ENCODE measurements around the gene OSTF1.
A peak's percentile ranks its signal among the peaks of the same experiment; 100 is the strongest.

OSTF1 gene

DNA sequence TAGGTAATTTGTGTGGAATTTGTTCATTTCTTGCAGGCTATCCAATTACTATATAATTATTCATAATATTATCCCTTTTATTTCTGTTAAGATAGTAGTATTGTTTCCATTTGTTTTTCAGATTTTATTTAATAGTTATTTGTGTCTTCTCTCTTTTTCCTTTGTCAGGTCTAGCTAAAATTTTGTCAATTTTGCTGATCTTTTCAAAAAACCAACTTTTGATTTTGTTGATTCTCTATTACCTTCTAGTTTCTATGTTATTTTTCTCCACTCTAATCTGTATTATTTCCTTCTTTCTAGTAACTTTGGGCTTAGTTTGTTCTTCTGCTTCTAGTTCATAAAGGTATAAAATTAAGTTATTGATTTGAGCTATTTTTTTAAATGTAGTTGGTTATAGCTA, 76.3 kb downstream of the OSTF1 start:
- H3K27me3 ChIP-seq (ENCODE audit: insufficient read depth, insufficient read length), result no peaks in the 10 kb centered on the region
- H3K9ac ChIP-seq (ENCODE audit: insufficient read length, low read depth), result no peak overlapping the region
- DNase-seq (ENCODE audit: low read depth, low spot score), result no peak
- no peak overlapping the region for H3K4me3 ChIP-seq (ENCODE audit: insufficient read length, low read depth)
- no peak for TF ChIP-seq ZNF274 (IDR thresholded peaks at IDR 0.05; ENCODE audit: low read depth, low read length)
- TF ChIP-seq YY1 (IDR thresholded peaks at IDR 0.05; ENCODE audit: insufficient read depth, insufficient read length), result no peak
- TF ChIP-seq SUZ12 (IDR thresholded peaks at IDR 0.05; ENCODE audit: extremely low read depth, insufficient read depth, insufficient read length), result no peak
- H3K9me3 ChIP-seq (ENCODE audit: insufficient read depth, low read length), result peaks cover 8% of the 10 kb centered on the region
- no peaks in the 10 kb centered on the region for H3K36me3 ChIP-seq (ENCODE audit: insufficient read depth, insufficient read length, low read length)
- H3K4me1 ChIP-seq (ENCODE audit: insufficient read depth, insufficient read length), result no peaks in the 10 kb centered on the region

DNA sequence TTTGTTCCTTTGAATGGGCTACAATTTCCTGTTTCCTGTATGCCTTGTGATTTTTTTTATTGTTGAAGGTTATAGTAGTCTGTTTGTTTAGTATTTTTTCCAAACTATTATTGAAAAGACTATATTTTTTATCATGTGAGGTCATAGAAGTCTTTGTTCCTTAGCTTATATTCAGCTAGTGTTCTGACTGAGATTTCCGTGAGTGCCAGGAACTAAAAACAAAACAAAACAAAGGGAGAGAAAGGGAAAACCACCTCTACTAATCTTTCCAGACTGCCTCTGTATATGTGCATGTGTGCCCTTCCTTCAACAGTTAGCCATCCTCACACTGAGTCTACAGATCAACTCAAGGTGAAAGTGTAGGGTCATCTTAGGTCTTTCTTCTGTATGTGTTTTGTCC, 79.0 kb downstream of the OSTF1 start:
- Histone ChIP-seq H3K4me1 (ENCODE audit: insufficient read depth, insufficient read length) (no peaks in the 10 kb centered on the region), H3K4me3 (ENCODE audit: insufficient read length, low read depth) (no peak overlapping the region), H3K9ac (ENCODE audit: insufficient read length, low read depth) (no peak overlapping the region), H3K9me3 (ENCODE audit: insufficient read depth, low read length) (peaks cover 8% of the 10 kb centered on the region), H3K27me3 (ENCODE audit: insufficient read depth, insufficient read length) (no peaks in the 10 kb centered on the region), H3K36me3 (ENCODE audit: insufficient read depth, insufficient read length, low read length) (no peaks in the 10 kb centered on the region)
- TF ChIP-seq ZNF274 (IDR thresholded peaks at IDR 0.05; ENCODE audit: low read depth, low read length) (no peak), YY1 (IDR thresholded peaks at IDR 0.05; ENCODE audit: insufficient read depth, insufficient read length) (no peak), SUZ12 (IDR thresholded peaks at IDR 0.05; ENCODE audit: extremely low read depth, insufficient read depth, insufficient read length) (no peak)
- no peak for DNase-seq (ENCODE audit: low read depth, low spot score)

DNA sequence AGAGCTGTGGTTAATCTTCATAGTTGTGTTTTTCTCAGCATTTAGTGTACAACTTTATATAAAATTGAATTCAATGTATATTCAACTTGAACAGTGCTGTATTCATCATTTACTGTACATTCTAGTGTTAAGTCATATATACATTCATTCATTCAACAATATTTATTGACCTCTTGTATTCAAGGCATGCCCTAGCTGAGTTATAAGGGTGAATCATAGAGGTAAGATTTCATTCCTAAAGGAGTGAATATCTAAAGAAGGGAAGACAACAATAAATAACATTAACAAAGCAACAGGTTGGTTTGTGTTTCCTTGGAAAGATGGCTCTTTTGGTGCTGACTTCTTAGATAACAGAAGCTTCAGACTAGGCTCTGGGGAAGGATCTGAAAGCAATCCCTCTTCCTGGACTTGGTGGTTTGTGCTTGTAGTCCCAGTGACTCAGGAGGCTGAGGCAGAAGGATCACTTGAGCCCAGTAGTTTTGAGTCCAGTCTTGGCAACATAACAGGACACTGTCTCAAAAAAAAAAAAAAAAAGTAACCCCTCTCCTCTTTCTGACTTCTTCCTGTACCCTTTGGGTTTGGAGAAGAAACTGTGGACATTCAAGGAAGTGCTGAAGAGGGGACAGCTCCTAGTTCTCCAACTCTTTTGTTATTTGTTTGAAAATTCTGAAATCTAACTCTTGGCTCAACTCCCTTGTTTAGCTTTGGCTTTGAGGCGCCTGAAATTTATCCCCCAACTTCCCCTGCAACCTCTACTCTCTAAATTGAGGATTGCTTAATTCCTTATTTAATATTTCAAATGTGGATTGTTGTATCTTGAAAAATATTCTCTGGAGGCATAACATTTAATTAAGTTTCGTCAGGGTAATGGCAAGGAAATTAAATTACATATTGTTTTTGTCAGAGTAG, 80.2 kb downstream of the OSTF1 start:
- Histone ChIP-seq H3K4me3 (ENCODE audit: insufficient read length, low read depth) (no peak overlapping the region), H3K27me3 (ENCODE audit: insufficient read depth, insufficient read length) (no peaks in the 10 kb centered on the region), H3K9ac (ENCODE audit: insufficient read length, low read depth) (no peak overlapping the region), H3K4me1 (ENCODE audit: insufficient read depth, insufficient read length) (no peaks in the 10 kb centered on the region), H3K9me3 (ENCODE audit: insufficient read depth, low read length) (peaks cover 8% of the 10 kb centered on the region), H3K36me3 (ENCODE audit: insufficient read depth, insufficient read length, low read length) (no peaks in the 10 kb centered on the region)
- TF ChIP-seq SUZ12 (IDR thresholded peaks at IDR 0.05; ENCODE audit: extremely low read depth, insufficient read depth, insufficient read length) (no peak), YY1 (IDR thresholded peaks at IDR 0.05; ENCODE audit: insufficient read depth, insufficient read length) (no peak), ZNF274 (IDR thresholded peaks at IDR 0.05; ENCODE audit: low read depth, low read length) (no peak)
- DNase-seq (ENCODE audit: low read depth, low spot score), result no peak

DNA sequence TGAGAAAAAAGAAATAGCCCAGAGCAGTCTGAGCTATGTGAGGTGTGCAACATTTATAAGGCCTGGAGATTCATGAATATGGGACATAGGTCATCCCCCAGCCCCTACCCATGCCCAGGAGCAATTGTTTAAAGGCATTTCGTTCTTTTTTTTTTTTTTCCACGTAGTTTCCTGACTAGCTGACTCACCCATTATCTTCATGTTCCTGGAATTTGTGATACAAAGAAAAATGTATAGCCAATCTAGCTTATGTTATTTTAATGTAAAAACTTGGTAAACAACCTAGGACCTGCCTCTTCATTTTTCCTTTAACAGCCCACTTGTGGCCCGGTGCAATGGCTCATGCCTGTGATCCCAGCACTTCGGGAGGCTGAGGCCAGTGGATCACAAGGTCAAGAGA, 81.3 kb downstream of the OSTF1 start:
- TF ChIP-seq YY1 (IDR thresholded peaks at IDR 0.05; ENCODE audit: insufficient read depth, insufficient read length), result no peak
- no peak for TF ChIP-seq SUZ12 (IDR thresholded peaks at IDR 0.05; ENCODE audit: extremely low read depth, insufficient read depth, insufficient read length)
- TF ChIP-seq ZNF274 (IDR thresholded peaks at IDR 0.05; ENCODE audit: low read depth, low read length), result no peak
- no peaks in the 10 kb centered on the region for H3K36me3 ChIP-seq (ENCODE audit: insufficient read depth, insufficient read length, low read length)
- no peak for DNase-seq (ENCODE audit: low read depth, low spot score)

DNA sequence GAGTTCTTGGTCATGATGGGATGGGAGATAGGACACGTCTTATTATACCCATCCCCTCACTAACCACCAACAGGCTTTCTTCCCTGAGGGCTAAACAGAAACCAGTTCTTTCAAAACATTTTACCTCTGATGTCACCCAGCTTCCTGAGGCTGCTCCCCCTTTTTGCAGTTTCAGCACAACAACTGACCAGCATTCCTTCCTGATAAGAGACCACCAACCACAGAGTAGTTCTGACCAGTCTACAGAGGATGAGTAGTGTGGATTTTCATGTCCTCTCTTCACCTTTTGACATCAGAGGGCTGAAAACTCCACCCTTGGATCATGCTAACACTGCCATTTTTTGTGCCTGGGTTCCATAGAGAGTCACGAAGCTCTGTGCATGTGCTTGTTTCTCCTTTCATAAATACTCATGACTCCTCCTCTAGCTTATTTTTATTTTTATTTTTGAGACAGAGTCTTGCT, 82.6 kb downstream of the OSTF1 start:
- peak; percentile 15 for DNase-seq (ENCODE audit: low read depth, low spot score)
- Histone ChIP-seq H3K27me3 (ENCODE audit: insufficient read depth, insufficient read length) (no peaks in the 10 kb centered on the region), H3K4me3 (ENCODE audit: insufficient read length, low read depth) (no peak overlapping the region), H3K9me3 (ENCODE audit: insufficient read depth, low read length) (peaks cover 8% of the 10 kb centered on the region), H3K9ac (ENCODE audit: insufficient read length, low read depth) (no peak overlapping the region), H3K4me1 (ENCODE audit: insufficient read depth, insufficient read length) (no peaks in the 10 kb centered on the region), H3K36me3 (ENCODE audit: insufficient read depth, insufficient read length, low read length) (no peaks in the 10 kb centered on the region)
- TF ChIP-seq SUZ12 (IDR thresholded peaks at IDR 0.05; ENCODE audit: extremely low read depth, insufficient read depth, insufficient read length) (no peak), YY1 (IDR thresholded peaks at IDR 0.05; ENCODE audit: insufficient read depth, insufficient read length) (no peak), ZNF274 (IDR thresholded peaks at IDR 0.05; ENCODE audit: low read depth, low read length) (no peak)

More for the DNA sequence above, 81.3 kb downstream of the OSTF1 start:
- Histone ChIP-seq H3K4me1 (ENCODE audit: insufficient read depth, insufficient read length) (no peaks in the 10 kb centered on the region), H3K27me3 (ENCODE audit: insufficient read depth, insufficient read length) (no peaks in the 10 kb centered on the region), H3K4me3 (ENCODE audit: insufficient read length, low read depth) (no peak overlapping the region), H3K9me3 (ENCODE audit: insufficient read depth, low read length) (peaks cover 8% of the 10 kb centered on the region), H3K9ac (ENCODE audit: insufficient read length, low read depth) (no peak overlapping the region)

DNA sequence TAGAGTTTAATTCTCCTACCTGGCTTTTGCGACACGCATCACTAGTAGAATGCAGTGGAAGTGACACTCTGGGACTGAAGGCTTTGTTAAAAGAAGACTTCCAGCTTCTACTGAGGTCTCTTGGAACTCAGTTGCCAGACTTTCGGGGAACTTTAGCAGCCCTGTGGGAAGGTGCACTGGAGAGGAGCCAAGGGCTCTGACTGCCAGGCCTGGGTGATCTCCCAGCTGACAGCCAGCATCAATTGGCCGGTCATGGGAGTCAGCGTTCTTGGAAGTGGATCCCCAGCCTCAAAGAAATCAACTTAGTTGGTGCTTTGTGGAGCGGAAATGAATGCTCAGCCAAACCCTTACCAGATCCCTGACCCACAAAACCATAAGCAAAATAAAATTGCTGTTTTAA, 87.1 kb downstream of the OSTF1 start:
- no peak overlapping the region for H3K4me3 ChIP-seq (ENCODE audit: insufficient read length, low read depth)
- H3K4me1 ChIP-seq (ENCODE audit: insufficient read depth, insufficient read length), result no peaks in the 10 kb centered on the region
- no peaks in the 10 kb centered on the region for H3K9me3 ChIP-seq (ENCODE audit: insufficient read depth, low read length)
- no peaks in the 10 kb centered on the region for H3K36me3 ChIP-seq (ENCODE audit: insufficient read depth, insufficient read length, low read length)
- H3K27me3 ChIP-seq (ENCODE audit: insufficient read depth, insufficient read length), result no peaks in the 10 kb centered on the region
- no peak for DNase-seq (ENCODE audit: low read depth, low spot score)
- H3K9ac ChIP-seq (ENCODE audit: insufficient read length, low read depth), result no peak overlapping the region
- TF ChIP-seq YY1 (IDR thresholded peaks at IDR 0.05; ENCODE audit: insufficient read depth, insufficient read length), result no peak
- no peak for TF ChIP-seq SUZ12 (IDR thresholded peaks at IDR 0.05; ENCODE audit: extremely low read depth, insufficient read depth, insufficient read length)
- no peak for TF ChIP-seq ZNF274 (IDR thresholded peaks at IDR 0.05; ENCODE audit: low read depth, low read length)

DNA sequence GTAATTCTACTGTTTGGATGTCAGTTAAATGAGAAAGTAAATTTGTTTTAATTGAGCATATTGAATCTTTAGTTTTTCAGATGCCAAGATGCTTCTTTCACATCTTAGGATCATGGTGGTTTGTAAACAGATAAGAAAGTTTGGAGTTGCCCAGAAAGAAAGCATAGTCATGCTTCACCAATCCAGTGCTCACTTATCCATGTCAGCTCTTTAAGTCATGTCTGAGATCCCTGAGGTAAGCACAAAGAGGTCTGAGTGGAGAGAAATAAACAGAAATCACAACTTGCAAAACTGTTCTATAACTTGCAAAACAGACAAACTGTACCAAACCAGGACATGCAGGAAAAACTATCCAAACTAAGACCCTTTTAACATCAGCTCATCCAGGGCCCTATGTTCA, 87.7 kb downstream of the OSTF1 start:
- H3K4me1 ChIP-seq (ENCODE audit: insufficient read depth, insufficient read length), result no peaks in the 10 kb centered on the region
- no peak overlapping the region for H3K9ac ChIP-seq (ENCODE audit: insufficient read length, low read depth)
- DNase-seq (ENCODE audit: low read depth, low spot score), result no peak
- H3K9me3 ChIP-seq (ENCODE audit: insufficient read depth, low read length), result no peaks in the 10 kb centered on the region
- H3K4me3 ChIP-seq (ENCODE audit: insufficient read length, low read depth), result no peak overlapping the region
- H3K27me3 ChIP-seq (ENCODE audit: insufficient read depth, insufficient read length), result no peaks in the 10 kb centered on the region
- no peaks in the 10 kb centered on the region for H3K36me3 ChIP-seq (ENCODE audit: insufficient read depth, insufficient read length, low read length)
- TF ChIP-seq YY1 (IDR thresholded peaks at IDR 0.05; ENCODE audit: insufficient read depth, insufficient read length) (no peak), ZNF274 (IDR thresholded peaks at IDR 0.05; ENCODE audit: low read depth, low read length) (no peak), SUZ12 (IDR thresholded peaks at IDR 0.05; ENCODE audit: extremely low read depth, insufficient read depth, insufficient read length) (no peak)
